ENCODE results near the gene TIGD2.

The TIGD2 gene

DNA sequence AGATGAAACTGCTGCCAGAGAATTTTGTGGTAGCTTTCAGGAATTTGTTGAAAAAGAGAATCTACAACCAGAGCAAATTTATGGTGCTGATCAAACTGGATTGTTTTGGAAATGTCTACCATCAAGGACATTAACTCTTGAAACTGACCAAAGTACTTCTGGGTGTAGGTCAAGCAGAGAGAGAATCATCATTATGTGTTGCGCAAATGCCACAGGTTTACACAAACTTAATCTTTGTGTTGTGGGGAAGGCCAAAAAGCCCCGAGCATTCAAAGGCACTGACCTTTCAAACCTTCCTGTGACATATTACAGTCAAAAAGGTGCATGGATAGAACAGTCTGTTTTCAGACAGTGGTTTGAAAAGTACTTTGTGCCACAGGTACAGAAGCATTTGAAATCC lies 2.1 kb downstream of the TIGD2 start:
- DNase-seq (ENCODE audit: low spot score): no peak
- CTCF ChIA-PET: no interaction called here
- H3K27ac ChIP-seq: no peak overlapping the region
- POLR2A ChIA-PET (ENCODE audit: low non-redundant PET): no interaction called here
- TF ChIP-seq CTCF (conservative IDR thresholded peaks at IDR 0.05; ENCODE audit: low read depth): no peak

DNA sequence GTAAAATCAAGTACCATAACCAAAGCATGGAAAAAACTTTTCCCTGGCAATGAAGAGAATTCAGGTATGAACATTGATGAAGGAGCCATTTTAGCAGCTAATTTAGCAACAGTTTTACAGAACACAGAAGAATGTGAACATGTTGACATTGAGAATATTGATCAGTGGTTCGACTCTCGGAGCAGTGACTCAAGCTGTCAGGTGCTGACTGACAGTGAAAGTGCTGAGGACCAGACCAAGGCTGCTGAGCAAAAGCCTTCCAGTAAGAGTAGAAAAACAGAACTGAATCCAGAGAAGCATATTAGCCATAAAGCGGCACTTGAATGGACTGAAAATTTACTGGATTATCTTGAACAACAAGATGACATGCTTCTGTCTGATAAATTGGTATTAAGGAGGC lies 2.8 kb downstream of the TIGD2 start:
- DNase-seq (ENCODE audit: low spot score): no peak
- TF ChIP-seq CTCF (conservative IDR thresholded peaks at IDR 0.05; ENCODE audit: low read depth): no peak
- CTCF ChIA-PET: no interaction called here
- POLR2A ChIA-PET (ENCODE audit: low non-redundant PET): no interaction called here
- H3K27ac ChIP-seq: no peak overlapping the region

GRCh38 chr4:89117115-89117514 lies 5.8 kb downstream of the TIGD2 start:
- ChIA-PET POLR2A (ENCODE audit: low non-redundant PET) (no interaction called here), CTCF (interaction anchor here (0.9 kb wide), 1 partner anchor 48 kb away, joined by 3 read pairs; no protein-coding TSS in a partner anchor)
- H3K27ac ChIP-seq: no peak overlapping the region
- no peak for TF ChIP-seq CTCF (conservative IDR thresholded peaks at IDR 0.05; ENCODE audit: low read depth)
- DNase-seq (ENCODE audit: low spot score): no peak

DNA sequence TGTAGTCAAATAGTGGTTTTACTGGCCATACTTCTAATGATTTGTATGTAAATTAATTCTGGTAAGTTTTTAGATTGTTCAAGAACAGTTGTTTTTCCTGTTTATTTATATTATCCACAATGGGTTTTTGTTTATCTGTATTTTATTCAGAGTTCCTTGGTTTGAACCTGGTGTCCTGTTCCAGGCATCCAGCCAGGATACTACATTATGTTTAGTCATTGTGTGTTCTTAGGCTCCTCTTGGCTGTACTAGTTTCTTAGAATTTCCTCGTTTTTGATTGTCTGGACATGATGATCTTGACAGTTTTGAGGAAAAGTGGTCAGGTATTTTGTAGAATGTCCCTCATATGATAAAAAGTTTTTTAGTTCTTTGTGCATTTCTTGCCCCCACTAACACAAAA lies 7.8 kb downstream of the TIGD2 start:
- CTCF ChIA-PET: no interaction called here
- DNase-seq (ENCODE audit: low spot score): no peak
- POLR2A ChIA-PET (ENCODE audit: low non-redundant PET): no interaction called here
- no peak overlapping the region for H3K27ac ChIP-seq
- TF ChIP-seq CTCF (conservative IDR thresholded peaks at IDR 0.05; ENCODE audit: low read depth): no peak

- H3K27ac ChIP-seq: no peak overlapping the region
- ChIA-PET CTCF (no interaction called here), POLR2A (ENCODE audit: low non-redundant PET) (no interaction called here)
- no peak for DNase-seq (ENCODE audit: low spot score)
- TF ChIP-seq CTCF (conservative IDR thresholded peaks at IDR 0.05; ENCODE audit: low read depth): no peak
Measured at GRCh38 chr4:89119836-89120235, 8.5 kb downstream of the TIGD2 start.

- no peak overlapping the region for H3K27ac ChIP-seq
- POLR2A ChIA-PET (ENCODE audit: low non-redundant PET): no interaction called here
- DNase-seq (ENCODE audit: low spot score): no peak
- TF ChIP-seq CTCF (conservative IDR thresholded peaks at IDR 0.05; ENCODE audit: low read depth): no peak
- CTCF ChIA-PET: interaction anchor here (0.6 to 0.9 kb wide), 2 partner anchors 10 to 578 kb away, joined by 3 to 7 read pairs; no protein-coding TSS in a partner anchor
Measured at GRCh38 chr4:89121387-89122068, 10.2 kb downstream of the TIGD2 start.
